K562 (cell line): ENCODE measurements around the gene TTBK1. TPM values are rescaled to one million over a fixed set of nuclear protein-coding genes. Genes with fewer than 3 reads are reported as not detected.
A peak's percentile ranks its signal among the peaks of the same experiment; 100 is the strongest.

Source experiments
- EZH2 ChIP-seq: IDR thresholded peaks from 2 replicates; pipeline ENCODE4 v1.6.1; 2012; ENCODE audit warnings: low read depth, mild to moderate bottlenecking, inconsistent platforms, low read length, borderline replicate concordance
- GMEB1 ChIP-seq: fragments of 250-450 bp; sonication (Bioruptor Pico); IDR thresholded peaks from 2 replicates; pipeline ENCODE4 v1.4.0; 2020; ENCODE audit warnings: mild to moderate bottlenecking
- HMBOX1 ChIP-seq: sonication (generic); IDR thresholded peaks from 2 replicates; pipeline ENCODE4 v1.6.1; 2016
- ID3 ChIP-seq, 2 experiments: fragments of 250-450 bp in 1 of 2; fragments of 450-650 bp in 1 of 2; sonication (Bioruptor Pico) in 1 of 2; IDR thresholded peaks; 2 replicates each; pipeline versions ENCODE4 v1.6.1 to v1.8.0; 2016 to 2021; ENCODE audit warnings: mild to moderate bottlenecking in 2 of 2, moderate library complexity in 2 of 2, missing compliant biosample characterization in 1 of 2, missing genetic modification characterization in 1 of 2
- MAX ChIP-seq: sonication (generic); formaldehyde crosslinking; IDR thresholded peaks from 2 replicates; pipeline ENCODE4 v1.9.0; 2022; ENCODE audit warnings: mild to moderate bottlenecking, missing genetic modification reagents
- NCOR1 ChIP-seq: fragments of 450-650 bp; IDR thresholded peaks from 2 replicates; pipeline ENCODE4 v1.6.1; 2016; ENCODE audit warnings: mild to moderate bottlenecking, moderate library complexity
- PCBP1 ChIP-seq: fragments of 200-400 bp; formaldehyde crosslinking; IDR thresholded peaks from 2 replicates; pipeline ENCODE4 v1.6.1; 2018; ENCODE audit warnings: mild to moderate bottlenecking, low read depth, low read length; ENCODE audit not compliant: poor library complexity, severe bottlenecking
- PML ChIP-seq: IDR thresholded peaks from 2 replicates; pipeline ENCODE4 v1.6.1; 2012; ENCODE audit warnings: low read length, inconsistent platforms
- POLR3A ChIP-seq: IDR thresholded peaks from 2 replicates; pipeline ENCODE4 v1.6.1; 2011; ENCODE audit warnings: borderline replicate concordance, mild to moderate bottlenecking, moderate library complexity; ENCODE audit not compliant: insufficient read length, insufficient read depth; ENCODE audit errors: extremely low read depth
- RBM39 ChIP-seq: fragments of 200-400 bp; formaldehyde crosslinking; optimal IDR thresholded peaks from 2 replicates; pipeline ENCODE3; 2018; ENCODE audit warnings: low read depth, low read length
- RFX5 ChIP-seq: IDR thresholded peaks from 2 replicates; pipeline ENCODE4 v1.6.1; 2011; ENCODE audit warnings: low read depth, mild to moderate bottlenecking, improper control_type of control experiment, low read length
- TRIM24 ChIP-seq, 2 experiments: fragments of 450-650 bp; IDR thresholded peaks; 2 replicates each; pipeline ENCODE4 v1.6.1; 2016
- ZC3H8 ChIP-seq: fragments of 450-650 bp; IDR thresholded peaks from 2 replicates; pipeline ENCODE4 v1.6.1; 2017
- ZKSCAN8 ChIP-seq: fragments of 200-800 bp; sonication (Bioruptor generic); IDR thresholded peaks from 2 replicates; pipeline ENCODE4 v1.6.1; 2016; ENCODE audit warnings: missing genetic modification characterization, missing compliant biosample characterization
- ZNF318 ChIP-seq, 2 experiments: fragments of 450-650 bp; IDR thresholded peaks; 2 replicates each; pipeline ENCODE4 v1.6.1; 2016; ENCODE audit warnings: mild to moderate bottlenecking in 2 of 2, borderline replicate concordance in 1 of 2, low read depth in 1 of 2, moderate library complexity in 1 of 2
- polyA plus RNA-seq, 8 experiments: library from polyadenylated mRNA; depleted of rRNA in 4 of 8; stranded (reverse) in 5 of 8; unstranded in 3 of 8; fragments of >200 nt; fragmentation: Nextera tagmentation in 2 of 8; fragmentation: Illumina TruSeq in 1 of 8; extraction: Ambion mirVana in 2 of 8; extraction: Trizol in 1 of 8; gene quantifications; 2 replicates each; pipeline versions ENCODE4 v1.2.1 to v1.2.3, GENCODE V29; 2011 to 2014; ENCODE audit warnings: inconsistent platforms in 1 of 8, missing spikeins in 1 of 8
- total RNA-seq, 7 experiments: library from RNA; depleted of rRNA in 6 of 7; stranded (reverse); fragments of >200 nt in 6 of 7; fragmentation: Illumina TruSeq in 2 of 7; extraction: Trizol in 2 of 7; gene quantifications; 2 replicates each; pipeline versions ENCODE4 v1.2.1 to v1.2.3, GENCODE V29; 2011 to 2021; ENCODE audit warnings: low replicate concordance in 1 of 7

The TTBK1 gene
- total and polyA plus RNA-seq, 9 of the 15 experiments (the other 6 are each of a cell fraction or from before 2014, with no cell fraction given), result not detected

- TF ChIP-seq GMEB1 (CRISPR knock-in tag) (no peak), POLR3A (no peak), ID3 (CRISPR knock-in tag; IDR thresholded peaks at IDR 0.05) (no peak), ID3 (tag; IDR thresholded peaks at IDR 0.05) (0 out of 2 replicates have a peak, but pooled peaks have one; percentile 44), RBM39 (no peak), PML (peak; percentile 34; the same call in 1 of the 2 replicates), MAX (peak; percentile 72), PCBP1 (no peak), EZH2 (no peak), ZC3H8 (no peak), ZKSCAN8 (no peak), TRIM24 (IDR thresholded peaks at IDR 0.05) (peak; percentile 51 to 58; a peak in 2 of 4 replicates), ZNF318 (IDR thresholded peaks at IDR 0.05; ENCODE audit: borderline replicate concordance in 1 of 2, low read depth in 1 of 2) (no peak), RFX5 (no peak), NCOR1 (peak; percentile 56), HMBOX1 (no peak)
Observed at GRCh38 chr6:43226192-43226851, 17.0 kb upstream of the TTBK1 start (continued).
